Measurements from ENCODE around the gene ACSBG1. TPM values are rescaled to one million over a fixed set of nuclear protein-coding genes. Genes with fewer than 3 reads are reported as not detected.
A peak's percentile ranks its signal among the peaks of the same experiment; 100 is the strongest.

ACSBG1 gene
- total RNA-seq, 1 donor from 2014 or later = under 0.01 TPM

- H3K9ac ChIP-seq (ENCODE audit: low read depth in 1 of 3, low read length in 3 of 3) = no peak overlapping the region
- H3K27me3 ChIP-seq (ENCODE audit: control insufficient read depth in 3 of 3, insufficient read depth in 3 of 3, low read length in 3 of 3) = peaks cover 0 to 3% (median 2%) of the 10 kb centered on the region in 3 donors
- H3K36me3 ChIP-seq (ENCODE audit: control insufficient read depth in 3 of 3, insufficient read depth in 3 of 3, low read length in 3 of 3) = no peaks in the 10 kb centered on the region
These were observed 8.4 kb downstream of the ACSBG1 start for GRCh38 chr15:78225783-78226541.

GRCh38 chr15:78224023-78224411 lies 10.3 kb downstream of the ACSBG1 start:
- peaks cover 0 to 3% (median 0%) of the 10 kb centered on the region in 3 donors for H3K9me3 ChIP-seq (ENCODE audit: control insufficient read depth in 3 of 3, low read length in 3 of 3)
- no peak overlapping the region for H3K9ac ChIP-seq (ENCODE audit: low read depth in 1 of 3, low read length in 3 of 3)
- H3K27ac ChIP-seq (ENCODE audit: low read depth, low read length) = no peak overlapping the region
- peaks cover 0 to 2% (median 0%) of the 10 kb centered on the region in 3 donors for H3K27me3 ChIP-seq (ENCODE audit: control insufficient read depth in 3 of 3, insufficient read depth in 3 of 3, low read length in 3 of 3)
- H3K4me3 ChIP-seq (ENCODE audit: low read length in 3 of 3) = no peak overlapping the region
- H3K4me1 ChIP-seq (ENCODE audit: control insufficient read depth in 3 of 3, insufficient read depth in 3 of 3, low read length in 3 of 3) = no peaks in the 10 kb centered on the region
- no peaks in the 10 kb centered on the region for H3K36me3 ChIP-seq (ENCODE audit: control insufficient read depth in 3 of 3, insufficient read depth in 3 of 3, low read length in 3 of 3)

More at GRCh38 chr15:78225783-78226541, 8.4 kb downstream of the ACSBG1 start:
- peaks cover 0 to 3% (median 0%) of the 10 kb centered on the region in 3 donors for H3K9me3 ChIP-seq (ENCODE audit: control insufficient read depth in 3 of 3, low read length in 3 of 3)
- H3K27ac ChIP-seq (ENCODE audit: low read depth, low read length) = no peak overlapping the region
- no peaks in the 10 kb centered on the region for H3K4me1 ChIP-seq (ENCODE audit: control insufficient read depth in 3 of 3, insufficient read depth in 3 of 3, low read length in 3 of 3)
- H3K4me3 ChIP-seq (ENCODE audit: low read length in 3 of 3) = no peak overlapping the region

GRCh38 chr15:78223396-78224022 lies 10.9 kb downstream of the ACSBG1 start:
- no peak overlapping the region for H3K9ac ChIP-seq (ENCODE audit: low read depth in 1 of 3, low read length in 3 of 3)
- no peak overlapping the region for H3K4me3 ChIP-seq (ENCODE audit: low read length in 3 of 3)
- no peak overlapping the region for H3K27ac ChIP-seq (ENCODE audit: low read depth, low read length)

GRCh38 chr15:78222745-78223395 lies 11.5 kb downstream of the ACSBG1 start:
- no peak overlapping the region for H3K4me3 ChIP-seq (ENCODE audit: low read length in 3 of 3)
- peaks cover 0 to 2% (median 0%) of the 10 kb centered on the region in 3 donors for H3K27me3 ChIP-seq (ENCODE audit: control insufficient read depth in 3 of 3, insufficient read depth in 3 of 3, low read length in 3 of 3)
- H3K9ac ChIP-seq (ENCODE audit: low read depth in 1 of 3, low read length in 3 of 3) = no peak overlapping the region
- H3K27ac ChIP-seq (ENCODE audit: low read depth, low read length) = no peak overlapping the region
- peaks cover 0 to 3% (median 0%) of the 10 kb centered on the region in 3 donors for H3K9me3 ChIP-seq (ENCODE audit: control insufficient read depth in 3 of 3, low read length in 3 of 3)
- no peaks in the 10 kb centered on the region for H3K4me1 ChIP-seq (ENCODE audit: control insufficient read depth in 3 of 3, insufficient read depth in 3 of 3, low read length in 3 of 3)
- no peaks in the 10 kb centered on the region for H3K36me3 ChIP-seq (ENCODE audit: control insufficient read depth in 3 of 3, insufficient read depth in 3 of 3, low read length in 3 of 3)

More at GRCh38 chr15:78223396-78224022, 10.9 kb downstream of the ACSBG1 start:
- Histone ChIP-seq H3K36me3 (ENCODE audit: control insufficient read depth in 3 of 3, insufficient read depth in 3 of 3, low read length in 3 of 3) (no peaks in the 10 kb centered on the region), H3K9me3 (ENCODE audit: control insufficient read depth in 3 of 3, low read length in 3 of 3) (peaks cover 0 to 3% (median 0%) of the 10 kb centered on the region in 3 donors), H3K27me3 (ENCODE audit: control insufficient read depth in 3 of 3, insufficient read depth in 3 of 3, low read length in 3 of 3) (peaks cover 0 to 2% (median 0%) of the 10 kb centered on the region in 3 donors), H3K4me1 (ENCODE audit: control insufficient read depth in 3 of 3, insufficient read depth in 3 of 3, low read length in 3 of 3) (no peaks in the 10 kb centered on the region)

- H3K36me3 ChIP-seq (ENCODE audit: control insufficient read depth in 3 of 3, insufficient read depth in 3 of 3, low read length in 3 of 3) = no peaks in the 10 kb centered on the region
- H3K9ac ChIP-seq (ENCODE audit: low read depth in 1 of 3, low read length in 3 of 3) = no peak overlapping the region
- peaks cover 11 to 15% (median 12%) of the 10 kb centered on the region in 3 donors for H3K4me1 ChIP-seq (ENCODE audit: control insufficient read depth in 3 of 3, insufficient read depth in 3 of 3, low read length in 3 of 3)
- H3K27ac ChIP-seq (ENCODE audit: low read depth, low read length) = no peak overlapping the region
- peaks cover 0 to under 1% (median 0%) of the 10 kb centered on the region in 3 donors for H3K9me3 ChIP-seq (ENCODE audit: control insufficient read depth in 3 of 3, low read length in 3 of 3)
- H3K4me3 ChIP-seq (ENCODE audit: low read length in 3 of 3) = no peak overlapping the region
- peaks cover 0 to 2% (median 0%) of the 10 kb centered on the region in 3 donors for H3K27me3 ChIP-seq (ENCODE audit: control insufficient read depth in 3 of 3, insufficient read depth in 3 of 3, low read length in 3 of 3)
These were observed 13.7 kb downstream of the ACSBG1 start for GRCh38 chr15:78220713-78221112.

- Histone ChIP-seq H3K4me3 (ENCODE audit: low read length in 3 of 3) (peak overlapping the region in 2 of 3 donors; percentile 7 to 15), H3K4me1 (ENCODE audit: control insufficient read depth in 3 of 3, insufficient read depth in 3 of 3, low read length in 3 of 3) (peaks cover 24 to 46% (median 41%) of the 10 kb centered on the region in 3 donors), H3K9ac (ENCODE audit: low read depth in 1 of 3, low read length in 3 of 3) (no peak overlapping the region), H3K9me3 (ENCODE audit: control insufficient read depth in 3 of 3, low read length in 3 of 3) (no peaks in the 10 kb centered on the region), H3K36me3 (ENCODE audit: control insufficient read depth in 3 of 3, insufficient read depth in 3 of 3, low read length in 3 of 3) (no peaks in the 10 kb centered on the region), H3K27ac (ENCODE audit: low read depth, low read length) (peak overlapping the region; percentile 64), H3K27me3 (ENCODE audit: control insufficient read depth in 3 of 3, insufficient read depth in 3 of 3, low read length in 3 of 3) (peaks cover 0 to under 1% (median 0%) of the 10 kb centered on the region in 3 donors)
These were observed 17.9 kb downstream of the ACSBG1 start for GRCh38 chr15:78216276-78217104.

GRCh38 chr15:78213956-78214355 lies 20.4 kb downstream of the ACSBG1 start:
- Histone ChIP-seq H3K27ac (ENCODE audit: low read depth, low read length) (no peak overlapping the region), H3K27me3 (ENCODE audit: control insufficient read depth in 3 of 3, insufficient read depth in 3 of 3, low read length in 3 of 3) (no peaks in the 10 kb centered on the region), H3K9ac (ENCODE audit: low read depth in 1 of 3, low read length in 3 of 3) (no peak overlapping the region), H3K9me3 (ENCODE audit: control insufficient read depth in 3 of 3, low read length in 3 of 3) (no peaks in the 10 kb centered on the region), H3K4me3 (ENCODE audit: low read length in 3 of 3) (no peak overlapping the region), H3K36me3 (ENCODE audit: control insufficient read depth in 3 of 3, insufficient read depth in 3 of 3, low read length in 3 of 3) (no peaks in the 10 kb centered on the region), H3K4me1 (ENCODE audit: control insufficient read depth in 3 of 3, insufficient read depth in 3 of 3, low read length in 3 of 3) (peaks cover 41 to 63% (median 57%) of the 10 kb centered on the region in 3 donors)

- no peaks in the 10 kb centered on the region for H3K9me3 ChIP-seq (ENCODE audit: control insufficient read depth in 3 of 3, low read length in 3 of 3)
- H3K27ac ChIP-seq (ENCODE audit: low read depth, low read length) = no peak overlapping the region
- H3K36me3 ChIP-seq (ENCODE audit: control insufficient read depth in 3 of 3, insufficient read depth in 3 of 3, low read length in 3 of 3) = no peaks in the 10 kb centered on the region
- no peak overlapping the region for H3K9ac ChIP-seq (ENCODE audit: low read depth in 1 of 3, low read length in 3 of 3)
- H3K4me3 ChIP-seq (ENCODE audit: low read length in 3 of 3) = no peak overlapping the region
- no peaks in the 10 kb centered on the region for H3K27me3 ChIP-seq (ENCODE audit: control insufficient read depth in 3 of 3, insufficient read depth in 3 of 3, low read length in 3 of 3)
- H3K4me1 ChIP-seq (ENCODE audit: control insufficient read depth in 3 of 3, insufficient read depth in 3 of 3, low read length in 3 of 3) = peaks cover 41 to 65% (median 57%) of the 10 kb centered on the region in 3 donors
These were observed 21.0 kb downstream of the ACSBG1 start for GRCh38 chr15:78213425-78213750.

- H3K4me3 ChIP-seq (ENCODE audit: low read length in 3 of 3) = no peak overlapping the region
- H3K27ac ChIP-seq (ENCODE audit: low read depth, low read length) = peak overlapping the region; percentile 43
- no peaks in the 10 kb centered on the region for H3K9me3 ChIP-seq (ENCODE audit: control insufficient read depth in 3 of 3, low read length in 3 of 3)
- peaks cover 41 to 65% (median 57%) of the 10 kb centered on the region in 3 donors for H3K4me1 ChIP-seq (ENCODE audit: control insufficient read depth in 3 of 3, insufficient read depth in 3 of 3, low read length in 3 of 3)
- H3K27me3 ChIP-seq (ENCODE audit: control insufficient read depth in 3 of 3, insufficient read depth in 3 of 3, low read length in 3 of 3) = no peaks in the 10 kb centered on the region
- peak overlapping the region in 1 of 3 donors; percentile 33 for H3K9ac ChIP-seq (ENCODE audit: low read depth in 1 of 3, low read length in 3 of 3)
- H3K36me3 ChIP-seq (ENCODE audit: control insufficient read depth in 3 of 3, insufficient read depth in 3 of 3, low read length in 3 of 3) = no peaks in the 10 kb centered on the region
These were observed 21.6 kb downstream of the ACSBG1 start for GRCh38 chr15:78212546-78213424.

All from skeletal muscle tissue (tissue), 4 donors.